ENCODE results near the gene PCSK9. TPM values are rescaled to one million over a fixed set of nuclear protein-coding genes. Genes with fewer than 3 reads are reported as not detected.

The PCSK9 gene
- total and polyA plus RNA-seq, 2 of the 4 experiments (the other 2 are of a cell fraction), result under 0.01 to 0.17 TPM

DNA sequence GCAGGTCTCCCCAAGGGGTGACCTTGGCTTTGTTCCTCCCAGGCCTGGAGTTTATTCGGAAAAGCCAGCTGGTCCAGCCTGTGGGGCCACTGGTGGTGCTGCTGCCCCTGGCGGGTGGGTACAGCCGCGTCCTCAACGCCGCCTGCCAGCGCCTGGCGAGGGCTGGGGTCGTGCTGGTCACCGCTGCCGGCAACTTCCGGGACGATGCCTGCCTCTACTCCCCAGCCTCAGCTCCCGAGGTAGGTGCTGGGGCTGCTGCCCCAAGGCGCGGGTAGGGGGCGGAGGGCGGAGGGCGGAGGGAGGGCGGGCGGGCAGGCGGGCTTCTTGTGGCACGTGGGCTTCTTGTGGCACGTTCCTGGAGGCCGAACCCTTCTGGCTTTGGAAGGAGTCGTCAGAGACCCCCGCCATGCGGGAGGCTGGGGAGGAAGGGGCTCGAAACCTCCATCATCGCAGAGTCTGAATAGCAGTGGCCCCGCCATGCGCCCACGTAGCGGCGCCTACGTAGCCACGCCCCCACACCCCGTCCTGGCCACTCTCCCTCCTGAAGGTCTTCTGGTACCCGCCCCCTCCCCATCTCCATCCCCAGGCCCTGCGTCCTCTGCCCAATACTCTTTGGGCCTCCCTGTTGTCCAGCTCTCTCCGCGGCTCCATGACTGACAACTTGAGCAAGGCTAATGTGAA, 16.7 kb downstream of the PCSK9 start:
- ATAC-seq (ENCODE audit: low read depth), result no peak
- no peak overlapping the region for H4K5ac ChIP-seq (ENCODE audit: low read depth, low read length)
- no peak overlapping the region for H3K4ac ChIP-seq (ENCODE audit: low read depth, low read length)
- no peak overlapping the region for H2BK20ac ChIP-seq (ENCODE audit: low read depth, low read length)
- no peak overlapping the region for H3K56ac ChIP-seq (ENCODE audit: extremely low read depth, insufficient read depth, low read length)
- no peak overlapping the region for H2BK5ac ChIP-seq (ENCODE audit: low read depth, low read length, poor library complexity, severe bottlenecking)
- POLR2A ChIA-PET (ENCODE audit: unreplicated experiment), result no interaction called here
- no peaks in the 10 kb centered on the region for H3K9me3 ChIP-seq (ENCODE audit: control insufficient read depth, insufficient read depth, low read length)
- H3K4me2 ChIP-seq (ENCODE audit: low read depth, low read length), result no peak overlapping the region
- dilution Hi-C loops (cut with HindIII; ENCODE audit: low sequenced_read_pairs, unreplicated experiment), result no loop called here
- no peak for TF ChIP-seq RCOR1 (IDR thresholded peaks at IDR 0.05; ENCODE audit: insufficient replicate concordance, low read length)
- TF ChIP-seq CHD1 (IDR thresholded peaks at IDR 0.05; ENCODE audit: low read depth, low read length), result no peak
- TF ChIP-seq FOS (IDR thresholded peaks at IDR 0.05; ENCODE audit: low read depth, low read length), result no peak
- no peak for TF ChIP-seq CEBPB (IDR thresholded peaks at IDR 0.05; ENCODE audit: low read depth, low read length)
- TF ChIP-seq, protein P1, sequence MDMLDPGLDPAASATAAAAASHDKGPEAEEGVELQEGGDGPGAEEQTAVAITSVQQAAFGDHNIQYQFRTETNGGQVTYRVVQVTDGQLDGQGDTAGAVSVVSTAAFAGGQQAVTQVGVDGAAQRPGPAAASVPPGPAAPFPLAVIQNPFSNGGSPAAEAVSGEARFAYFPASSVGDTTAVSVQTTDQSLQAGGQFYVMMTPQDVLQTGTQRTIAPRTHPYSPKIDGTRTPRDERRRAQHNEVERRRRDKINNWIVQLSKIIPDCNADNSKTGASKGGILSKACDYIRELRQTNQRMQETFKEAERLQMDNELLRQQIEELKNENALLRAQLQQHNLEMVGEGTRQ (IDR thresholded peaks at IDR 0.05; ENCODE audit: low read depth, low read length), result no peak
- H2AK5ac ChIP-seq (ENCODE audit: low read depth, low read length), result no peak overlapping the region
- CTCF ChIA-PET, result no interaction called here
- no peak overlapping the region for H4K91ac ChIP-seq (ENCODE audit: insufficient read depth, low read depth, low read length)
- H4K20me1 ChIP-seq (ENCODE audit: insufficient read depth, low read length), result no peaks in the 10 kb centered on the region
- no peak overlapping the region for H3K9ac ChIP-seq (ENCODE audit: low read depth, low read length)
- H3K36me3 ChIP-seq (ENCODE audit: control insufficient read depth, insufficient read depth, low read length), result no peaks in the 10 kb centered on the region
- H3K4me3 ChIP-seq (ENCODE audit: insufficient read depth, low read depth, low read length), result no peak overlapping the region
- in situ Hi-C loops (cut with MboI; ENCODE audit: low sequenced_read_pairs), result no loop called here
- WGBS, 2 experiments (ENCODE audit: extremely low coverage in 2 of 2, insufficient read length in 1 of 2), result 81% methylated on average over 17 of the region's 42 CpGs; no CpG with 5 or more reads in 1 of the 2 experiments
- H4K8ac ChIP-seq (ENCODE audit: low read depth in 2 of 2, low read length in 2 of 2), result no peak overlapping the region
- BruUV-seq (replicated peaks), result no TSS peak
- intact Hi-C loops (cut with micrococcal nuclease), result no loop called here
- H3K79me1 ChIP-seq (ENCODE audit: low read depth in 1 of 2, low read length in 2 of 2), result no peaks in the 10 kb centered on the region
- no peak for DNase-seq
- no peak overlapping the region for H3K18ac ChIP-seq (ENCODE audit: low read depth, low read length)
- no peak overlapping the region for H2BK15ac ChIP-seq (ENCODE audit: low read depth, low read length)
- H3K9me1 ChIP-seq (ENCODE audit: insufficient read depth, low read length), result 0 out of 2 replicates have a peak, but pooled peaks cover 7% of the 10 kb centered on the region
- no peak overlapping the region for H3K27ac ChIP-seq (ENCODE audit: insufficient read depth, low read length)
- no peak overlapping the region for H2AFZ ChIP-seq (replicated peaks; ENCODE audit: low read length, poor library complexity)
- H3K23ac ChIP-seq (ENCODE audit: low read depth, low read length), result no peak overlapping the region
- H3K4me1 ChIP-seq (ENCODE audit: control insufficient read depth, insufficient read depth, low read length), result no peaks in the 10 kb centered on the region
- H3K14ac ChIP-seq (replicated peaks; ENCODE audit: low read depth, low read length), result no peak overlapping the region
- H2AK9ac ChIP-seq (replicated peaks; ENCODE audit: low read depth, low read length, poor library complexity), result no peak overlapping the region
- H2BK120ac ChIP-seq (ENCODE audit: low read depth, low read length), result no peak overlapping the region
- H3K27me3 ChIP-seq (ENCODE audit: control insufficient read depth, insufficient read depth, low read length), result peaks cover 26% of the 10 kb centered on the region

All from IMR-90 (cell line).